Nephron progenitor cell (in vitro differentiated cells): Measurements from ENCODE around the gene RBBP7.

ENCODE experiments used
- DNase-seq: peaks from one replicate; pipeline ENCODE4 v3.0.0; 2021
- H3K27ac Mint-ChIP-seq: 2 replicates; pipeline ENCODE4 v1.8.0; 2021; ENCODE audit warnings: mild to moderate bottlenecking, moderate library complexity, mixed read lengths
- H3K27me3 Mint-ChIP-seq: 2 replicates; pipeline ENCODE4 v1.8.0; 2021; ENCODE audit warnings: mild to moderate bottlenecking, low read depth, mixed read lengths; ENCODE audit not compliant: poor library complexity
- H3K36me3 Mint-ChIP-seq: 2 replicates; pipeline ENCODE4 v1.8.0; 2021; ENCODE audit warnings: low read depth, mixed read lengths
- H3K4me1 Mint-ChIP-seq: 2 replicates; pipeline ENCODE4 v1.8.0; 2021; ENCODE audit warnings: mixed read lengths
- H3K4me3 Mint-ChIP-seq: 2 replicates; pipeline ENCODE4 v1.8.0; 2021; ENCODE audit warnings: mild to moderate bottlenecking, moderate library complexity, mixed read lengths
- H3K9me3 Mint-ChIP-seq: 2 replicates; pipeline ENCODE4 v1.8.0; 2021; ENCODE audit warnings: mild to moderate bottlenecking, moderate library complexity, mixed read lengths
- CTCF ChIP-seq: fragments of 200-600 bp; sonication (generic); IDR thresholded peaks from 2 replicates; pipeline ENCODE4 v1.5.0; 2021; ENCODE audit warnings: antibody characterized with exemption

RBBP7 gene

GRCh38 chrX:16797358-16797757 is 72.8 kb downstream of the RBBP7 start:
- H3K4me3 Mint-ChIP-seq, result no peak overlapping the region
- peaks cover 55% of the 10 kb centered on the region for H3K36me3 Mint-ChIP-seq
- H3K27me3 Mint-ChIP-seq, result no peaks in the 10 kb centered on the region
- no peak overlapping the region for H3K27ac Mint-ChIP-seq
- no peak for DNase-seq
- no peaks in the 10 kb centered on the region for H3K9me3 Mint-ChIP-seq
- TF ChIP-seq CTCF, result no peak
- H3K4me1 Mint-ChIP-seq, result no peaks in the 10 kb centered on the region

- H3K4me3 Mint-ChIP-seq, result no peak overlapping the region
- DNase-seq, result no peak
- TF ChIP-seq CTCF, result no peak
- no peaks in the 10 kb centered on the region for H3K9me3 Mint-ChIP-seq
- no peaks in the 10 kb centered on the region for H3K27me3 Mint-ChIP-seq
- H3K4me1 Mint-ChIP-seq, result no peaks in the 10 kb centered on the region
- peaks cover 49% of the 10 kb centered on the region for H3K36me3 Mint-ChIP-seq
- no peak overlapping the region for H3K27ac Mint-ChIP-seq
Measured at GRCh38 chrX:16796298-16796697, 73.9 kb downstream of the RBBP7 start.
